Breast epithelium (tissue), 4 donors: ENCODE results near the gene TNNC2. TPM values are rescaled to one million over a fixed set of nuclear protein-coding genes. Genes with fewer than 3 reads are reported as not detected.

Experiments used
- DNase-seq, 2 donors: peaks; one replicate each; pipeline ENCODE4 v3.0.0-alpha.2; 2019; ENCODE audit warnings: low spot score in 2 of 2
- H3K27ac ChIP-seq, 2 donors: fragments of 200-600 bp; sonication (generic) in 1 of 2; one replicate each; pipeline ENCODE4 v1.5.1; 2016 to 2019; ENCODE audit warnings: mild to moderate bottlenecking in 1 of 2
- H3K27me3 ChIP-seq, 2 donors: fragments of 200-600 bp; sonication (generic) in 1 of 2; one replicate each; pipeline versions ENCODE4 v1.5.1 to v1.6.0; 2017 to 2019; ENCODE audit warnings: control low read depth in 1 of 2, mild to moderate bottlenecking in 1 of 2
- H3K36me3 ChIP-seq: fragments of 200-600 bp; one replicate; pipeline ENCODE4 v1.5.1; 2019
- H3K4me1 ChIP-seq, 2 donors: fragments of 200-600 bp; sonication (generic); one replicate each; pipeline ENCODE4 v1.5.1; 2016 to 2019; ENCODE audit warnings: control low read depth in 1 of 2
- H3K4me3 ChIP-seq, 3 donors: fragments of 200-600 bp; sonication (generic); 1 replicate in 2 of 3; 2 replicates in 1 of 3; pipeline ENCODE4 v1.5.1; 2016 to 2019; ENCODE audit warnings: mild to moderate bottlenecking in 3 of 3, moderate library complexity in 2 of 3
- H3K9me3 ChIP-seq, 2 donors: fragments of 200-600 bp; sonication (generic) in 1 of 2; one replicate each; pipeline ENCODE4 v1.5.1; 2016 to 2019; ENCODE audit warnings: control low read depth in 1 of 2
- POLR2A ChIP-seq: fragments of 450-650 bp; IDR thresholded peaks from one replicate; pipeline ENCODE4 v1.6.1; 2016; ENCODE audit warnings: antibody characterized with exemption, mild to moderate bottlenecking, moderate library complexity
- POLR2AphosphoS5 ChIP-seq, 3 donors: sonication (generic); formaldehyde crosslinking; IDR thresholded peaks; one replicate each; pipeline ENCODE4 v1.6.1; 2017; ENCODE audit warnings: antibody characterized with exemption in 3 of 3
- intact Hi-C: fragments of 100-400 bp; cut with DNase I; formaldehyde crosslinking; loops from one replicate; pipeline ENCODE4 v1.15.1; 2023; ENCODE audit warnings: low total_unique reads
- total RNA-seq, 3 donors: library from RNA; depleted of rRNA; stranded (reverse); fragments of >200 nt; gene quantifications; one replicate each; pipeline ENCODE4 v1.1.0, GENCODE V29; 2016
- TF ChIP-seq, protein P1 (sequence below), 3 donors: fragments of 450-650 bp; IDR thresholded peaks; one replicate each; pipeline ENCODE4 v1.5.1; 2016 to 2017; ENCODE audit warnings: antibody characterized with exemption in 3 of 3, mild to moderate bottlenecking in 3 of 3, moderate library complexity in 3 of 3

TNNC2 gene
- total RNA-seq, 3 donors from 2014 or later = 2.0 to 4.8 (median 2.6) TPM

DNA sequence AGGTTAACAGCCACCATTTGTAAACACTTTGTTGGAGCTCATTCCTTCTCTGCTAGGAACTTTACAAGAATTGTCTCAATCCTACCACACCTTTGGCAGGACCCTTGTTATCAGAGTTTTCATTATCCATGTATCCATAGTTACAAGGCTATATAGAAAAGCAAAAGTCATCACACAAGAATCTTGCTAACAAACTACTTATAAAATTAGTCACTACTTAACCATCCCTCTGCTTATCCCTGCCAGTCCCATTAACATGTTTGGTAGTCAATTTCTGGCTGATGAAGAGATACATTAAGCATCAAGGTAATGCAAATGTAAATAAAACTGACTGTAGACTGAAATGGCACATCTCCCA lies 40.7 kb upstream of the TNNC2 start:
- H3K4me3 ChIP-seq = no peak overlapping the region
- H3K9me3 ChIP-seq = no peaks in the 10 kb centered on the region
- H3K27me3 ChIP-seq = no peaks in the 10 kb centered on the region
- no peaks in the 10 kb centered on the region for H3K36me3 ChIP-seq
- TF ChIP-seq POLR2AphosphoS5 (IDR thresholded peaks at IDR 0.05) (no peak), POLR2A (no peak)
- TF ChIP-seq, protein P1, sequence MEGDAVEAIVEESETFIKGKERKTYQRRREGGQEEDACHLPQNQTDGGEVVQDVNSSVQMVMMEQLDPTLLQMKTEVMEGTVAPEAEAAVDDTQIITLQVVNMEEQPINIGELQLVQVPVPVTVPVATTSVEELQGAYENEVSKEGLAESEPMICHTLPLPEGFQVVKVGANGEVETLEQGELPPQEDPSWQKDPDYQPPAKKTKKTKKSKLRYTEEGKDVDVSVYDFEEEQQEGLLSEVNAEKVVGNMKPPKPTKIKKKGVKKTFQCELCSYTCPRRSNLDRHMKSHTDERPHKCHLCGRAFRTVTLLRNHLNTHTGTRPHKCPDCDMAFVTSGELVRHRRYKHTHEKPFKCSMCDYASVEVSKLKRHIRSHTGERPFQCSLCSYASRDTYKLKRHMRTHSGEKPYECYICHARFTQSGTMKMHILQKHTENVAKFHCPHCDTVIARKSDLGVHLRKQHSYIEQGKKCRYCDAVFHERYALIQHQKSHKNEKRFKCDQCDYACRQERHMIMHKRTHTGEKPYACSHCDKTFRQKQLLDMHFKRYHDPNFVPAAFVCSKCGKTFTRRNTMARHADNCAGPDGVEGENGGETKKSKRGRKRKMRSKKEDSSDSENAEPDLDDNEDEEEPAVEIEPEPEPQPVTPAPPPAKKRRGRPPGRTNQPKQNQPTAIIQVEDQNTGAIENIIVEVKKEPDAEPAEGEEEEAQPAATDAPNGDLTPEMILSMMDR (IDR thresholded peaks at IDR 0.05) = no peak
- no peak overlapping the region for H3K27ac ChIP-seq
- no peak for DNase-seq
- no peaks in the 10 kb centered on the region for H3K4me1 ChIP-seq
- intact Hi-C loops = no loop called here

DNA sequence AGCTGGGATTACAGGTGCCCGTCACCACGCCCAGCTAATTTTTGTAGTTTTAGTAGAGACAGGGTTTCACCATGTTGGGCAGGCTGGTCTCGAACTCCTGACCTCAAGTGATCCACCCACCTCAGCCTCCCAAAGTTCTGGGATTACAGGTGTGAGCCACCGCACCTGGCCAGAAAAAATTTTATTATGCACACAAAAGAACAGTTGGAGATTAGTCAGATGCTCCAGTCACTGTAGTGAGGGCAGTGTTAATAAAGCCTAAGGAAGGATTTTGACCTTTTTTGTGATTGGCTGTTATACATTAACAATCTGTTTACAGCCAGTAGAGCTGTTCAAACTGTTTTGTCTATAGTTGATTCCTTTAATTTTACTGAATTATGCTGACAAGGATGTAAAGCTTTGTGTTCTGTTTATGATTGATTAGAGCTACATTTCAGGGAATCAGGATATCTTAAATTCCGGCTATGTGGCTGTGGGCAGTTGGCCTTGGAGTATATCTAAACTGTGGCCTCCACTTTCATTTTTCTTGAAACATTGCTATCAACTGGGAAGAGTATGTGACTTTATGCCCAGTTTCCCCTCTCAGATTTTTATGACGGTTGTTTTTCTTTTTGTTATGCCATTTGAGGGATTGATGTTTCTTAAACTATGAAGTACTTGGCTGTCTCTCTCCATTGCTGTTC lies 40.2 kb upstream of the TNNC2 start:
- Histone ChIP-seq H3K4me3 (no peak overlapping the region), H3K27ac (no peak overlapping the region), H3K4me1 (no peaks in the 10 kb centered on the region), H3K27me3 (no peaks in the 10 kb centered on the region), H3K9me3 (no peaks in the 10 kb centered on the region), H3K36me3 (no peaks in the 10 kb centered on the region)
- intact Hi-C loops = no loop called here
- no peak for DNase-seq
- TF ChIP-seq, protein P1 (IDR thresholded peaks at IDR 0.05) = no peak
- no peak for TF ChIP-seq POLR2A
- no peak for TF ChIP-seq POLR2AphosphoS5 (IDR thresholded peaks at IDR 0.05)

DNA sequence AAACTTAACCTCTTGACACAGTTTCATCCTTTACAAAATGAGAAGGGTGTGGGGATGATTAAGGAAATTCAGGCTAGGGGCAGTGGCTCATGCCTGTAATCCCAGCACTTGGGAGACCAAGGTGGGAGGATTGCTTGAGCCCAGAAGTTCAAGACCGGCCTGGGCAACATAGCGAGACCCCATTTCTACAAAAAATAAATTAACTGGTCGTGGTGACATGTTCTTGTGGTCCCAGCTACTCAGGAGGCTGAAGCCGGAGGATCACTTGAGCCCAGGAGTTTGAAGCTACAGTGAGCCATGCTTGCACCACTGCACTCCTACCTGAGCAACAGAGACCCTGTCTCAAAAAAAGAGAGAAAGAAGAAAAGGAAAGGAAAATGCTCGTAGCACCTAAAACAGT lies 39.3 kb upstream of the TNNC2 start:
- no peak for DNase-seq
- Histone ChIP-seq H3K4me1 (no peaks in the 10 kb centered on the region), H3K4me3 (no peak overlapping the region), H3K27me3 (no peaks in the 10 kb centered on the region), H3K27ac (no peak overlapping the region), H3K9me3 (no peaks in the 10 kb centered on the region), H3K36me3 (no peaks in the 10 kb centered on the region)
- intact Hi-C loops = no loop called here
- no peak for TF ChIP-seq POLR2AphosphoS5 (IDR thresholded peaks at IDR 0.05)
- TF ChIP-seq, protein P1 (IDR thresholded peaks at IDR 0.05) = no peak
- no peak for TF ChIP-seq POLR2A

DNA sequence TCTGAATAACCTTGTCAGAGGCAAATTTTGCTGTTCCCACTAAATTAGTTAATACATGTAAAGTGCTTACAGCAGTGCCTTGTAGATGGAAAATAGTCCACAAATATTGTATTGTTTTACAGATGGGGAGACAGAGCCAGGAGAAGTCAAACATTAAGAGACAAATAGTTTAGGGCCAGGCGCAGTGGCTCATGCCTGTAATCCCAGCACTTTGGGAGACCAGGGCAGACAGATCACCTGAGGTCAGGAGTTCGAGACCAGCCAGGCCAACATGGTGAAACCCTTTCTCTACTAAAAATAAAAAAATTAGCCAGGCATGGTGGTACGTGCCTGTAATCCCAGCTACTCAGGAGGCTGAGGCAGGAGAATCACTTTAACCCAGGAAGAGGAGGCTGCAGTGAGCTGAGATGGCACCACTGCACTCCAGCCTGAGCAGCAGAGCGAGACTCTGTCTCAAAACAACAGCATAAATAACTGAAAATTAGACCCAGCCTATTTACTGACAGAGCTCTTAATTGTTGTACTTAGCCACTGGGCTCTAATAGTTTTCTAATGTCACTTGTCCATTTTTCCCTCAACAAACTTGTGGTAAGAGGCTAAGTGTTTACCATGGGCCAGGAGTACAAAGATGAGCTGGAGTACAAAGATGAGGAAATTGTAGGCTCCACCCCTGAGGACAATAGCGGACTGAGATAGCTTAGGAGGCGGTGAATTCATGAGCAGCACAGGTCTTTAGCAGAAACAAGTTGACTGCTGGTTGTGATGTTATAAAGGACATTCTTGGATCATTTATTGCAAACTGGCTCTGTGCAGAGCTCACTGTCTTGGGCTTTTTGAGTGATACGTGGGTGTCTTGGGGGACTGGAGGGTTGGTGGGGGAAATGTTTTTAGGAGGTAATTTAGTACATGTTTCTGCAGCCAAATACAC lies 36.7 kb upstream of the TNNC2 start:
- no peaks in the 10 kb centered on the region for H3K4me1 ChIP-seq
- no peaks in the 10 kb centered on the region for H3K36me3 ChIP-seq
- TF ChIP-seq POLR2A (no peak), POLR2AphosphoS5 (IDR thresholded peaks at IDR 0.05) (no peak)
- TF ChIP-seq, protein P1 (IDR thresholded peaks at IDR 0.05) = no peak
- DNase-seq = no peak
- no peaks in the 10 kb centered on the region for H3K9me3 ChIP-seq
- no peaks in the 10 kb centered on the region for H3K27me3 ChIP-seq
- no peak overlapping the region for H3K27ac ChIP-seq
- intact Hi-C loops = no loop called here
- no peak overlapping the region for H3K4me3 ChIP-seq
